GM19372 (cell line): ENCODE results near the gene GABARAPL2.

ENCODE experiments used
- ATAC-seq: cut with Tn5 transposase; IDR thresholded peaks from one replicate; pipeline ENCODE4 v1.9.1; 2021; ENCODE audit warnings: mild to moderate bottlenecking, low read depth, moderate library complexity; ENCODE audit not compliant: unreplicated experiment

GABARAPL2 gene

GRCh38 chr16:75626806-75627205 is 60.6 kb downstream of the GABARAPL2 start:
- no peak for ATAC-seq
